ENCODE data around the gene PRKCH.

Gene PRKCH

GRCh38 chr14:61598980-61599379 is 277.6 kb downstream of the PRKCH start:
- no peaks in the 10 kb centered on the region for H3K36me3 ChIP-seq (ENCODE audit: control insufficient read depth, insufficient read depth, low read length)
- no peaks in the 10 kb centered on the region for H3K9me3 ChIP-seq (ENCODE audit: control insufficient read depth, insufficient read depth, low read length)
- no peak overlapping the region for H3K27ac ChIP-seq (ENCODE audit: low read length)
- no peak overlapping the region for H3K4me3 ChIP-seq (ENCODE audit: low read length)
- peaks cover 4% of the 10 kb centered on the region; the same call in 1 of the 2 replicates for H3K4me1 ChIP-seq (ENCODE audit: control insufficient read depth, insufficient read depth, low read length)
- no CpG with 5 or more reads among the region's 1 CpG for WGBS (ENCODE audit: insufficient coverage, insufficient read length)
- no peak for DNase-seq (ENCODE audit: low read depth, low spot score)
- no peaks in the 10 kb centered on the region for H3K27me3 ChIP-seq (ENCODE audit: control insufficient read depth, insufficient read depth, low read length)

GRCh38 chr14:61599942-61600341 is 278.6 kb downstream of the PRKCH start:
- Histone ChIP-seq H3K27ac (ENCODE audit: low read length) (no peak overlapping the region), H3K4me3 (ENCODE audit: low read length) (no peak overlapping the region), H3K36me3 (ENCODE audit: control insufficient read depth, insufficient read depth, low read length) (no peaks in the 10 kb centered on the region), H3K4me1 (ENCODE audit: control insufficient read depth, insufficient read depth, low read length) (peaks cover 4% of the 10 kb centered on the region; the same call in 1 of the 2 replicates), H3K9me3 (ENCODE audit: control insufficient read depth, insufficient read depth, low read length) (no peaks in the 10 kb centered on the region), H3K27me3 (ENCODE audit: control insufficient read depth, insufficient read depth, low read length) (no peaks in the 10 kb centered on the region)
- DNase-seq (ENCODE audit: low read depth, low spot score) = no peak
- WGBS (ENCODE audit: insufficient coverage, insufficient read length) = no CpG with 5 or more reads among the region's 1 CpG
